ENCODE results near the gene ABCA6. TPM values are rescaled to one million over a fixed set of nuclear protein-coding genes. Genes with fewer than 3 reads are reported as not detected.

ABCA6 gene
- total and polyA plus RNA-seq, 5 donors from 2014 or later: 0.15 TPM; not detected in 4

DNA sequence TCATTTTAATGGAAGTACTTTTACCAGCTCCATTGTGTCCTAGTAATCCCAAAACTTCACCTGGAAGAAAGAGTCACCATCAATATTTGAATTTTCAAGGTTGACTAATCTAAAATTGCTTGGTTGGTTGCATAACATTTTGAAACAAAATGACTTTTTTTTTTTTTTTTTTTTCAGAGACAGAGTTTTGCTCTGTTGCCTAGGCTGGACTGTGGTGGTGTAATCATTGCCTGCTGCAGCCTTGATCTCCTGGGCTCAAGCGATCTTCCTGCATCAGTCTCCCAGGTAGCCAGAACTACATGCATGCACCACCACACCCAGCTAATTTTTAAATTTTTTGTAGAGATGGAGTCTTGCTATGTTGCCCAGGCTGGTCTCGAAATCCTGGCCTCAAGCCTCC, 12.6 kb upstream of the ABCA6 start:
- Mint-ChIP-seq H3K4me1 (no peaks in the 10 kb centered on the region), H3K9me3 (peaks cover 0 to 4% (median 0%) of the 10 kb centered on the region in 7 donors), H3K36me3 (peaks cover 2% of the 10 kb centered on the region), H3K27me3 (no peaks in the 10 kb centered on the region), H3K4me3 (no peak overlapping the region), H3K27ac (no peak overlapping the region)
- no peak for ATAC-seq (ENCODE audit: low read depth in 2 of 2)
- DNase-seq: no peak
- no peak overlapping the region for H3K4me3 ChIP-seq (ENCODE audit: low read depth, low read length)
- no peaks in the 10 kb centered on the region for H3K9me3 ChIP-seq (ENCODE audit: control insufficient read depth in 2 of 2, low read length in 2 of 2)
- no peaks in the 10 kb centered on the region for H3K4me1 ChIP-seq (ENCODE audit: control insufficient read depth, insufficient read depth, low read length, poor library complexity, severe bottlenecking)
- no peaks in the 10 kb centered on the region for H3K27me3 ChIP-seq (ENCODE audit: control insufficient read depth, insufficient read depth, low read length)
- no peak overlapping the region for H3K27ac ChIP-seq (ENCODE audit: insufficient read depth, low read length, poor library complexity, severe bottlenecking)
- no peaks in the 10 kb centered on the region for H3K36me3 ChIP-seq (ENCODE audit: control insufficient read depth, insufficient read depth, low read length)

DNA sequence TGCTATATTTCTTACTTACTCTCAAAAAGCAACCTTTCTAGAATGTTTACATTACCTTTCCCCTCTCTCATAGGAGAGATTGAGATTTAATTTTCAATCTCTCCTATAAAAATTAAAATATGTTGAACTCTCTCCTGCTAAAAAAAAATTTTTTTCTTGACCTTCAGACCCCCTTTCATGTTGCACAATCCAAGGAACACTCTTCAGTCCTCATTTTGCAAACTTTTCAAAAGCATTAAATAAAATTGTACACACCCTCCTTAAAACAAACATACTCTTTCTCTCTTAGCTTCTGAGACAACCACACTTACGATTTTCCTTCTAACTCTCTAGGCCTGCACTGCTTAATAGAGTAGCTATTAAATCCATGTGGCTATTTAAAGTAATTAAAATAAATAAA, 8.6 kb upstream of the ABCA6 start:
- no peaks in the 10 kb centered on the region for H3K4me1 Mint-ChIP-seq
- peaks cover 2% of the 10 kb centered on the region for H3K36me3 Mint-ChIP-seq
- H3K36me3 ChIP-seq (ENCODE audit: control insufficient read depth, insufficient read depth, low read length): no peaks in the 10 kb centered on the region
- H3K4me3 Mint-ChIP-seq: no peak overlapping the region
- no peaks in the 10 kb centered on the region for H3K4me1 ChIP-seq (ENCODE audit: control insufficient read depth, insufficient read depth, low read length, poor library complexity, severe bottlenecking)
- no peak overlapping the region for H3K27ac ChIP-seq (ENCODE audit: insufficient read depth, low read length, poor library complexity, severe bottlenecking)
- no peaks in the 10 kb centered on the region for H3K27me3 ChIP-seq (ENCODE audit: control insufficient read depth, insufficient read depth, low read length)
- DNase-seq (no peak), ATAC-seq (ENCODE audit: low read depth in 2 of 2) (no peak)
- no peak overlapping the region for H3K27ac Mint-ChIP-seq
- no peaks in the 10 kb centered on the region for H3K9me3 ChIP-seq (ENCODE audit: control insufficient read depth in 2 of 2, low read length in 2 of 2)
- H3K4me3 ChIP-seq (ENCODE audit: low read depth, low read length): no peak overlapping the region
- H3K9me3 Mint-ChIP-seq: peaks cover 0 to 4% (median 0%) of the 10 kb centered on the region in 7 donors
- no peaks in the 10 kb centered on the region for H3K27me3 Mint-ChIP-seq

DNA sequence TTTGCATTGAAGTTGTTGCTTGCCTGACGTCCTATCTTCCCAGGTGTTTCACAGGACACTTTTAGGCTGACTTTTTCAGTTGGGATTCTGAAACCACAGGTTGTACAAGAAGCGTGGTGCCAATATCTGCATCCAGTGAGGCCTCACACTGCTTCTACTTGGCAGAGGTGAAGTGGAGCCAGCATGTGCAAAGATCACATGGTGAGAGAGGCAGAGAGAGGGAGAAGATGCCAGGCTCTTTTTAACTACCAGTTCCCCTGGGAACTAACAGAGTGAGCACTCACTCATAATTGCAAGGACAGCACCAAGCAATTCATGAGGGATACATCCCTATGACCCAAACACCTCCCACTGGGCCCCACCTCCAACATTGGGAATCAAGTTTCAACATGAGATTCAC, 5.8 kb upstream of the ABCA6 start:
- Histone ChIP-seq H3K27me3 (ENCODE audit: control insufficient read depth, insufficient read depth, low read length) (no peaks in the 10 kb centered on the region), H3K27ac (ENCODE audit: insufficient read depth, low read length, poor library complexity, severe bottlenecking) (no peak overlapping the region), H3K4me1 (ENCODE audit: control insufficient read depth, insufficient read depth, low read length, poor library complexity, severe bottlenecking) (no peaks in the 10 kb centered on the region), H3K36me3 (ENCODE audit: control insufficient read depth, insufficient read depth, low read length) (no peaks in the 10 kb centered on the region), H3K9me3 (ENCODE audit: control insufficient read depth in 2 of 2, low read length in 2 of 2) (no peaks in the 10 kb centered on the region), H3K4me3 (ENCODE audit: low read depth, low read length) (no peak overlapping the region)
- no peak for DNase-seq
- Mint-ChIP-seq H3K27ac (no peak overlapping the region), H3K36me3 (no peaks in the 10 kb centered on the region), H3K9me3 (peaks cover 0 to 4% (median 0%) of the 10 kb centered on the region in 7 donors), H3K27me3 (peaks cover 7% of the 10 kb centered on the region), H3K4me1 (no peaks in the 10 kb centered on the region), H3K4me3 (no peak overlapping the region)
- ATAC-seq (ENCODE audit: low read depth in 2 of 2): no peak

- Histone ChIP-seq H3K27me3 (ENCODE audit: control insufficient read depth, insufficient read depth, low read length) (no peaks in the 10 kb centered on the region), H3K9me3 (ENCODE audit: control insufficient read depth in 2 of 2, low read length in 2 of 2) (no peaks in the 10 kb centered on the region), H3K4me3 (ENCODE audit: low read depth, low read length) (no peak overlapping the region), H3K4me1 (ENCODE audit: control insufficient read depth, insufficient read depth, low read length, poor library complexity, severe bottlenecking) (no peaks in the 10 kb centered on the region), H3K27ac (ENCODE audit: insufficient read depth, low read length, poor library complexity, severe bottlenecking) (no peak overlapping the region), H3K36me3 (ENCODE audit: control insufficient read depth, insufficient read depth, low read length) (no peaks in the 10 kb centered on the region)
- no peaks in the 10 kb centered on the region for H3K4me1 Mint-ChIP-seq
- H3K4me3 Mint-ChIP-seq: no peak overlapping the region
- H3K27me3 Mint-ChIP-seq: peaks cover 10% of the 10 kb centered on the region
- no peak for DNase-seq
- H3K9me3 Mint-ChIP-seq: peaks cover 0 to 2% (median 0%) of the 10 kb centered on the region in 7 donors
- no peaks in the 10 kb centered on the region for H3K36me3 Mint-ChIP-seq
- ATAC-seq (ENCODE audit: low read depth in 2 of 2): no peak
- H3K27ac Mint-ChIP-seq: no peak overlapping the region
Observed at GRCh38 chr17:69144331-69145255, 2.9 kb upstream of the ABCA6 start.

GRCh38 chr17:69143683-69144231, 2.1 kb upstream of the ABCA6 start:
- Histone ChIP-seq H3K4me1 (ENCODE audit: control insufficient read depth, insufficient read depth, low read length, poor library complexity, severe bottlenecking) (no peaks in the 10 kb centered on the region), H3K36me3 (ENCODE audit: control insufficient read depth, insufficient read depth, low read length) (no peaks in the 10 kb centered on the region), H3K9me3 (ENCODE audit: control insufficient read depth in 2 of 2, low read length in 2 of 2) (no peaks in the 10 kb centered on the region), H3K27ac (ENCODE audit: insufficient read depth, low read length, poor library complexity, severe bottlenecking) (no peak overlapping the region), H3K27me3 (ENCODE audit: control insufficient read depth, insufficient read depth, low read length) (no peaks in the 10 kb centered on the region), H3K4me3 (ENCODE audit: low read depth, low read length) (no peak overlapping the region)
- Mint-ChIP-seq H3K27me3 (peaks cover 10% of the 10 kb centered on the region), H3K4me3 (no peak overlapping the region), H3K36me3 (no peaks in the 10 kb centered on the region), H3K4me1 (no peaks in the 10 kb centered on the region), H3K27ac (no peak overlapping the region), H3K9me3 (peaks cover 0 to 2% (median 0%) of the 10 kb centered on the region in 7 donors)
- DNase-seq: no peak
- no peak for ATAC-seq (ENCODE audit: low read depth in 2 of 2)

- Histone ChIP-seq H3K27ac (ENCODE audit: insufficient read depth, low read length, poor library complexity, severe bottlenecking) (no peak overlapping the region), H3K9me3 (ENCODE audit: control insufficient read depth in 2 of 2, low read length in 2 of 2) (no peaks in the 10 kb centered on the region), H3K27me3 (ENCODE audit: control insufficient read depth, insufficient read depth, low read length) (no peaks in the 10 kb centered on the region), H3K4me3 (ENCODE audit: low read depth, low read length) (no peak overlapping the region), H3K36me3 (ENCODE audit: control insufficient read depth, insufficient read depth, low read length) (no peaks in the 10 kb centered on the region), H3K4me1 (ENCODE audit: control insufficient read depth, insufficient read depth, low read length, poor library complexity, severe bottlenecking) (no peaks in the 10 kb centered on the region)
- Mint-ChIP-seq H3K4me3 (no peak overlapping the region), H3K9me3 (peaks cover 0 to 2% (median 0%) of the 10 kb centered on the region in 7 donors), H3K36me3 (no peaks in the 10 kb centered on the region), H3K4me1 (no peaks in the 10 kb centered on the region), H3K27me3 (peaks cover 10% of the 10 kb centered on the region), H3K27ac (no peak overlapping the region)
- DNase-seq: no peak
- no peak for ATAC-seq (ENCODE audit: low read depth in 2 of 2)
Observed at GRCh38 chr17:69143151-69143550, 1.5 kb upstream of the ABCA6 start.

- H3K27ac Mint-ChIP-seq: no peak overlapping the region
- no peak overlapping the region for H3K27ac ChIP-seq (ENCODE audit: insufficient read depth, low read length, poor library complexity, severe bottlenecking)
- peaks cover 10% of the 10 kb centered on the region for H3K27me3 Mint-ChIP-seq
- H3K4me1 ChIP-seq (ENCODE audit: control insufficient read depth, insufficient read depth, low read length, poor library complexity, severe bottlenecking): no peaks in the 10 kb centered on the region
- no peaks in the 10 kb centered on the region for H3K27me3 ChIP-seq (ENCODE audit: control insufficient read depth, insufficient read depth, low read length)
- H3K4me1 Mint-ChIP-seq: no peaks in the 10 kb centered on the region
- peaks cover 0 to 2% (median 0%) of the 10 kb centered on the region in 7 donors for H3K9me3 Mint-ChIP-seq
- H3K36me3 Mint-ChIP-seq: no peaks in the 10 kb centered on the region
- H3K9me3 ChIP-seq (ENCODE audit: control insufficient read depth in 2 of 2, low read length in 2 of 2): no peaks in the 10 kb centered on the region
- no peak for ATAC-seq (ENCODE audit: low read depth in 2 of 2)
- H3K36me3 ChIP-seq (ENCODE audit: control insufficient read depth, insufficient read depth, low read length): no peaks in the 10 kb centered on the region
- H3K4me3 ChIP-seq (ENCODE audit: low read depth, low read length): no peak overlapping the region
- H3K4me3 Mint-ChIP-seq: no peak overlapping the region
- no peak for DNase-seq
Observed at GRCh38 chr17:69142175-69142802, 594 bp upstream of the ABCA6 start.
